ENCODE measurements around the gene CD52. TPM values are rescaled to one million over a fixed set of nuclear protein-coding genes. Genes with fewer than 3 reads are reported as not detected.

CD52 gene
- total RNA-seq, 1 donor from 2014 or later = 7.3 TPM

DNA sequence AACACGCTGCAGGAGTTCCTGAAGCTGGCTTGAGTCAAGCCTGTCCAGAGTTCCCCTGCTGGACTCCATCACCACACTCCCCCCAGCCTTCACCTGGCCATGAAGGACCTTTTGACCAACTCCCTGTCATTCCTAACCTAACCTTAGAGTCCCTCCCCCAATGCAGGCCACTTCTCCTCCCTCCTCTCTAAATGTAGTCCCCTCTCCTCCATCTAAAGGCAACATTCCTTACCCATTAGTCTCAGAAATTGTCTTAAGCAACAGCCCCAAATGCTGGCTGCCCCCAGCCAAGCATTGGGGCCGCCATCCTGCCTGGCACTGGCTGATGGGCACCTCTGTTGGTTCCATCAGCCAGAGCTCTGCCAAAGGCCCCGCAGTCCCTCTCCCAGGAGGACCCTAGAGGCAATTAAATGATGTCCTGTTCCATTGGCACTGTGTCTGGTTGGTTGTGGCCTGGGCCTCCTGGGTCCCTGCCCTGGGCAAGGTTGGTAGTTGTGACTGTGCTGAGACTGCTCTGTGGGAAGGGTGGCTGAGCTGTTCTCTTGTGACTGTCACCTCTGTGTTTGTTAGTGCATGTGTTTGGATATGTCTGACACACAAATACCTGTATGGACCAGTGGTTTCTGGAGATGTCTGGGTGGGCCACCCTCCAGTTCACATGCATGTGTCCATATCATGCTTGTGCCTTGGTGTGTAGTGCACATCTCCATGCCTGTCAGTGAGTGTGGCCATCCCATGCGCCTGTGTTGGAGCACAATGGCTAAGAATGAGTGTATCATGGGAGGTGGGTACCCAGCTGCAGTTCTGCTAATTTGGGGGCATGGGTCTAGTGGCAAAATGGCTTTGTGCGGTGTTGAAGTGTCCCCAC, 36.4 kb upstream of the CD52 start:
- Mint-ChIP-seq H3K27me3 (ENCODE audit: insufficient read depth, low read depth) (peaks cover 9% of the 10 kb centered on the region), H3K36me3 (peaks cover 18% of the 10 kb centered on the region), H3K27ac (peak overlapping the region; percentile 84), H3K4me3 (peak overlapping the region; percentile 80), H3K4me1 (peaks cover 52% of the 10 kb centered on the region), H3K9me3 (no peaks in the 10 kb centered on the region)
- TF ChIP-seq, protein P1, sequence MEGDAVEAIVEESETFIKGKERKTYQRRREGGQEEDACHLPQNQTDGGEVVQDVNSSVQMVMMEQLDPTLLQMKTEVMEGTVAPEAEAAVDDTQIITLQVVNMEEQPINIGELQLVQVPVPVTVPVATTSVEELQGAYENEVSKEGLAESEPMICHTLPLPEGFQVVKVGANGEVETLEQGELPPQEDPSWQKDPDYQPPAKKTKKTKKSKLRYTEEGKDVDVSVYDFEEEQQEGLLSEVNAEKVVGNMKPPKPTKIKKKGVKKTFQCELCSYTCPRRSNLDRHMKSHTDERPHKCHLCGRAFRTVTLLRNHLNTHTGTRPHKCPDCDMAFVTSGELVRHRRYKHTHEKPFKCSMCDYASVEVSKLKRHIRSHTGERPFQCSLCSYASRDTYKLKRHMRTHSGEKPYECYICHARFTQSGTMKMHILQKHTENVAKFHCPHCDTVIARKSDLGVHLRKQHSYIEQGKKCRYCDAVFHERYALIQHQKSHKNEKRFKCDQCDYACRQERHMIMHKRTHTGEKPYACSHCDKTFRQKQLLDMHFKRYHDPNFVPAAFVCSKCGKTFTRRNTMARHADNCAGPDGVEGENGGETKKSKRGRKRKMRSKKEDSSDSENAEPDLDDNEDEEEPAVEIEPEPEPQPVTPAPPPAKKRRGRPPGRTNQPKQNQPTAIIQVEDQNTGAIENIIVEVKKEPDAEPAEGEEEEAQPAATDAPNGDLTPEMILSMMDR (IDR thresholded peaks at IDR 0.05) = no peak
- TF ChIP-seq EZH2 (IDR thresholded peaks at IDR 0.05) = no peak
- no peak for TF ChIP-seq EZH2phosphoT487 (IDR thresholded peaks at IDR 0.05)
- Histone ChIP-seq H3K27ac (peak overlapping the region; percentile 31), H4K20me1 (ENCODE audit: low read depth) (peaks cover 11% of the 10 kb centered on the region), H3K9me3 (ENCODE audit: low read depth) (no peaks in the 10 kb centered on the region), H3F3A (ENCODE audit: low read depth) (peaks cover 43% of the 10 kb centered on the region), H3K79me2 (ENCODE audit: low read depth) (peaks cover 23% of the 10 kb centered on the region), H2AFZ (replicated peaks) (no peak overlapping the region), H3K4me2 (peak overlapping the region; percentile 88), H3K4me1 (peaks cover 24% of the 10 kb centered on the region), H3K9ac (no peak overlapping the region), H3K4me3 (peak overlapping the region; percentile 76), H3K27me3 (no peaks in the 10 kb centered on the region), H3K36me3 (no peaks in the 10 kb centered on the region)
- DNase-seq (ENCODE audit: low spot score) = peak; percentile 17

- Mint-ChIP-seq H3K27me3 (ENCODE audit: insufficient read depth, low read depth) (peaks cover 8% of the 10 kb centered on the region), H3K9me3 (no peaks in the 10 kb centered on the region), H3K4me1 (peaks cover 53% of the 10 kb centered on the region), H3K27ac (peak overlapping the region; percentile 84), H3K4me3 (peak overlapping the region; percentile 80), H3K36me3 (peaks cover 14% of the 10 kb centered on the region)
- peak; percentile 97 for DNase-seq (ENCODE audit: low spot score)
- TF ChIP-seq EZH2 (IDR thresholded peaks at IDR 0.05) = no peak
- TF ChIP-seq, protein P1 (IDR thresholded peaks at IDR 0.05) = no peak
- no peak for TF ChIP-seq EZH2phosphoT487 (IDR thresholded peaks at IDR 0.05)
- no peak overlapping the region for H3K9ac ChIP-seq
- H3K27ac ChIP-seq = peak overlapping the region; percentile 31
- H4K20me1 ChIP-seq (ENCODE audit: low read depth) = peaks cover 11% of the 10 kb centered on the region
- H3K4me2 ChIP-seq = peak overlapping the region; percentile 88
- peaks cover 43% of the 10 kb centered on the region for H3F3A ChIP-seq (ENCODE audit: low read depth)
- peaks cover 24% of the 10 kb centered on the region for H3K4me1 ChIP-seq
- H3K36me3 ChIP-seq = no peaks in the 10 kb centered on the region
- H3K79me2 ChIP-seq (ENCODE audit: low read depth) = peaks cover 23% of the 10 kb centered on the region
- no peaks in the 10 kb centered on the region for H3K27me3 ChIP-seq
- no peak overlapping the region for H2AFZ ChIP-seq (replicated peaks)
- peak overlapping the region; percentile 76 for H3K4me3 ChIP-seq
- H3K9me3 ChIP-seq (ENCODE audit: low read depth) = no peaks in the 10 kb centered on the region
These were observed 35.8 kb upstream of the CD52 start for GRCh38 chr1:26281971-26282370.

- Histone ChIP-seq H3K9ac (no peak overlapping the region), H2AFZ (replicated peaks) (no peak overlapping the region), H3K27me3 (no peaks in the 10 kb centered on the region), H3K27ac (no peak overlapping the region), H3K36me3 (no peaks in the 10 kb centered on the region), H4K20me1 (ENCODE audit: low read depth) (peaks cover 11% of the 10 kb centered on the region), H3K79me2 (ENCODE audit: low read depth) (peaks cover 23% of the 10 kb centered on the region), H3K4me3 (no peak overlapping the region), H3F3A (ENCODE audit: low read depth) (peaks cover 43% of the 10 kb centered on the region), H3K4me1 (peaks cover 24% of the 10 kb centered on the region), H3K9me3 (ENCODE audit: low read depth) (no peaks in the 10 kb centered on the region), H3K4me2 (peak overlapping the region; percentile 88)
- Mint-ChIP-seq H3K27me3 (ENCODE audit: insufficient read depth, low read depth) (peaks cover 7% of the 10 kb centered on the region), H3K36me3 (peaks cover 11% of the 10 kb centered on the region), H3K4me1 (peaks cover 57% of the 10 kb centered on the region), H3K9me3 (no peaks in the 10 kb centered on the region), H3K4me3 (peak overlapping the region; percentile 41), H3K27ac (peak overlapping the region; percentile 75)
- TF ChIP-seq EZH2phosphoT487 (IDR thresholded peaks at IDR 0.05) (no peak), EZH2 (IDR thresholded peaks at IDR 0.05) (no peak)
- TF ChIP-seq, protein P1 (IDR thresholded peaks at IDR 0.05) = no peak
- DNase-seq (ENCODE audit: low spot score) = peak; percentile 56
These were observed 35.3 kb upstream of the CD52 start for GRCh38 chr1:26282401-26282918.

Data from neural progenitor cell (in vitro differentiated cells).